KOPT-K1 (cell line): ENCODE data around the gene HOXA1.

Source experiments
- H3K27ac ChIP-seq: fragments of 200-600 bp; sonication (generic); 2 replicates; pipeline ENCODE4 v1.5.1; 2016; ENCODE audit warnings: antibody characterized with exemption, mild to moderate bottlenecking, low read depth, low read length; ENCODE audit not compliant: poor library complexity, severe bottlenecking
- H3K36me3 ChIP-seq: fragments of 200-600 bp; sonication (generic); 2 replicates; pipeline ENCODE4 v1.5.1; 2017; ENCODE audit warnings: antibody characterized with exemption, mild to moderate bottlenecking, low read length, moderate library complexity; ENCODE audit not compliant: insufficient read depth
- H3K9me3 ChIP-seq: fragments of 200-600 bp; sonication (generic); 2 replicates; pipeline ENCODE4 v1.5.1; 2017; ENCODE audit warnings: antibody characterized with exemption, low read length, mild to moderate bottlenecking; ENCODE audit not compliant: insufficient read depth, poor library complexity, severe bottlenecking

The HOXA1 gene

DNA sequence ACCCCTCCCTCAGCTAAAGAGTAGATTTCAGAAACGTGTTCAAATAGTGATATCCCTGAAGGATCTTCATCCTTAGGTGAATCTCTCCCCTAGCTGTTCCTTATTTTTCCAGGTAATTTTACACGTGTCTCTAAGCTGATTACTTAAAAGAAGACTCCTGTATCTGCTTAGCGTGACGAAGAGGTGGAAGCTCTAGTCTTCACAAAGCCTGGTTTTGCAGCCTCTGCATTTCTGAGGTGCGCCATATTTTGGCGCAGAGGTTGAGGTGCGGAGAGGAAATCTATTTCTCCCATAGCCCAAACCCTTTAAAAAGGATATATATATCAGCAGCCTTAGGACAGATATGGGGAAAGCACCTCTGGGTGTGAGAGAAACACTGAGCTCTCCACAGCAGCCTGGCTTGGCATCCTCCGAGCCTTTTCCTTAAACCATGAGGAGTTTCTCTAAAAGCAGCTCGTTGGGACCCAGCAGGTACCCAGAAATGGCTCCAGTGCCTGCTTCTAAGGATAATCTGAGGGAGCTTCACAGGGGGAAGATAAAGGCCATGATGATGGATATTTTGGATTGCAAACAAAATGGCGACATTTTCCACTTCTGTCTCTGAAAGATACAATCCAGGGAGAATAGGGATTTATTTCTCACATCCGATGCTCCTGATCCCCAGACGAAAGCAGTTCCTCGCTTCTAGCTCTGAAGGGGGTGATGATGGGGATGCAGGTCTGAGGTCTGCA lies 9.7 kb upstream of the HOXA1 start:
- Histone ChIP-seq H3K27ac (no peak overlapping the region), H3K36me3 (no peaks in the 10 kb centered on the region)

DNA sequence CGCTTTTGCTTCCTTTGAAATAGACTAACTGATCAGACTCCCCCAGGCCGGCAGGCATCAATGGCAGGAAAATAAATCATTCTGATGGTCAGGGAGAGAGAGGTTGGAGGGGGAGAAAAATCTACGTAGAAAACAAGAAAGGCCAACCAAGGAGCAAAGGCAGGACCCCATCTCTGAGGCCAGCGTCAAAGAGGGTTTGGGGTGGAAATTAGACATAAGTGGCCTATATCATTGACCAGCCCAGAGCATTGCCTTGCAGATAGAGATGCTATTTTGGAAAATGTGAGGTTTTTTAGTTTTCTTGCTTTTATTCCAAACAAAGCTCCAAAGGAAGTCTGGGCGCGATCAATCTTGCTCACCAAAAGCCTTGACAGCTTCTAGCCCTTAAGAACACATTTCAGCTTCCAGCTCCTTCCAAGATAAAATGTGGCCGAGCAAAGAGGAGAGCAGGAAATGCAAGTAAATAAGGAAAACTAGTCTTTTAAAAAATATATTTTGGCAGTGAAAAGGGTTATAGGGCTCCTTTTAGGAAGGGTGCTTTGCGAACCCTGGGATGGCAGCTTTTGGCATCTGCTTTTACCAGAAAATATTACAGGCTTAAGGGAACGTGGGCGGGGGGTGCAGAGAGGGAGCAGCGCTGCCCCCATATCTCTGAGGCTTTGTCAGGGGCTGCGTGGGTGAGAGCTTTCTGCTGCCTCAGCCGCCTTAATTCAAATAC lies 8.7 kb upstream of the HOXA1 start:
- H3K9me3 ChIP-seq: peaks cover 4% of the 10 kb centered on the region
- no peak overlapping the region for H3K27ac ChIP-seq
- H3K36me3 ChIP-seq: no peaks in the 10 kb centered on the region

More for the DNA sequence above, 9.7 kb upstream of the HOXA1 start:
- peaks cover 4% of the 10 kb centered on the region for H3K9me3 ChIP-seq

DNA sequence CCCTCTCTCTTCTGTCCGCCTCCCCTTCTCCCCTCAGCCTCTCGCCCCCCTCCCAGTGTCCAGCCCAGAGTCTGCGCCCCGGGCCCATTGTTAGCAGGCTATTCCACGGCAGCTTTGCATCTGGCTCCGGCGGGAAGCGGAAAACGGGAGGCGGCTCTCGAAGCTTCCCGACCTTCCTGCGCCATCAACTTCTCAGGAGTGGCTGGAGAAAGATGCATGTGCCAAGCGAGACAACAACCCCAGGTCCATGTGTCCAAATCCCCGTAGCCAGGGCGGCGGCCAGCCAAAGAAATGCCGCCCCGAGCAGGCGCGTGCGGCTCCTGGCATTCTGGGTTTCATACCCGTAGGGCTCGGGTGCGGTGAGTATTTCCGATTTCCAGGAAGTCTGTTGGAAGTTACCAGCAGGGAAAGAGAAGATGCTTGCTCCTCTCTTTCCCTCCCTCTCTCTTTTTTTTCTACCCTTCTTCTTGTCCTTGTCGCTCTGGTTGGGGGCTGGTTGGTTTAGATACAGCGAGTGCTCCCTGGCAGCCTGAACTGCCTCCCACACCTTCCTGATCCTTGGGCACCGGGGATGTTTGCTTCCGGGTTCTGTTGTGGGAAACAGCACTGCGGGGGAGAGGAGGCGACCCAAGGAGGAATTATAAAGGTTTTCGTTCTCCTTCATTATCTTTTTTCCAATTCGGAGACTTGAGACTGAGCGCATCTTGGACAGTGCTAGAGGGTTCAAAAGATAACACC lies 7.9 kb upstream of the HOXA1 start:
- peaks cover 4% of the 10 kb centered on the region for H3K9me3 ChIP-seq
- no peak overlapping the region for H3K27ac ChIP-seq
- H3K36me3 ChIP-seq: no peaks in the 10 kb centered on the region

DNA sequence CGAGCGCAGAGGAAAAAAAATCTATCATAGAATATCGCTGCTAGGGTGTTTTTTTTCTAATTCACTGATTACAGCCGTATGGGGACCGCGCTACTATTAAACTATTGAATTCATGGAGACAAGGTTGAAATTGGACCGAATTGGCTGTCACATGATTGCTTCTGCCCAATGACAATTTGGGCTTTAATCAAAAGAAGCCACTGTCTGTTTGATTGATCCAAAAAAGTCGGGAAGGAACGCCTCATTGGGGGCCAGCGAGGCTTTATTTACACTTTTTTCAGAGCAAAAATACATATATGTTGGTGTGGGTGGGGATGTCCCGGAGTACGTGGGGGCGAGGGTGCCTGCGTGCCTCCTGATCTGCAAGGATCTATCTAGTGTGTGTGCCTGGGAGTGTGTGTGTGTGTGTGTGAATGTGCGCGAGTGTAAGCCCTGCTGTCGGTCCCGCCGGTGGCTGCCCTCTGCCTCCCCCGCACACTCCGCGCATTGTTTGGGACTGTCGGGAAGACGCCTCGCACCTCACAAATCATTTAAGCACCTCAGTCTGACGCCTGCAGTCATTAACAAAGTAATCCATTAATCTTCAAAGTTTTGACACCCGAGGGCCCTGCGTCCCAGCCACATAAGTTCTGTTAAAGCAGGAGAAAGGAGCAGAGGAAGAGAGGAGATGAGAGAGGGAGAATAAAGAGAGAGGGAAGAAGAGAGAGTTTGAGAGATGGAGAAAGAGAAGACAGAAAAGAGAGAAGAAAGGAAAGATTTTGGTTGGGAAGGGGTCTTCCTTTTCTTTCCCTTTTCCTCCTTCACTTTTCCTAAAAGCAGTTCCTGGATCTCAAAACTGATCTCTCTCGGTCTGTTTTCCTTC lies 7.0 kb upstream of the HOXA1 start, which contains the start of gene HOXA2:
HOXA2 (minus strand) TSS at position 103 of the 862 bp plus-strand sequence. CDS start 183 bp downstream, outside the sequence.
- peaks cover 4% of the 10 kb centered on the region for H3K9me3 ChIP-seq
- H3K36me3 ChIP-seq: no peaks in the 10 kb centered on the region
- H3K27ac ChIP-seq: no peak within 1 kb of the TSS

DNA sequence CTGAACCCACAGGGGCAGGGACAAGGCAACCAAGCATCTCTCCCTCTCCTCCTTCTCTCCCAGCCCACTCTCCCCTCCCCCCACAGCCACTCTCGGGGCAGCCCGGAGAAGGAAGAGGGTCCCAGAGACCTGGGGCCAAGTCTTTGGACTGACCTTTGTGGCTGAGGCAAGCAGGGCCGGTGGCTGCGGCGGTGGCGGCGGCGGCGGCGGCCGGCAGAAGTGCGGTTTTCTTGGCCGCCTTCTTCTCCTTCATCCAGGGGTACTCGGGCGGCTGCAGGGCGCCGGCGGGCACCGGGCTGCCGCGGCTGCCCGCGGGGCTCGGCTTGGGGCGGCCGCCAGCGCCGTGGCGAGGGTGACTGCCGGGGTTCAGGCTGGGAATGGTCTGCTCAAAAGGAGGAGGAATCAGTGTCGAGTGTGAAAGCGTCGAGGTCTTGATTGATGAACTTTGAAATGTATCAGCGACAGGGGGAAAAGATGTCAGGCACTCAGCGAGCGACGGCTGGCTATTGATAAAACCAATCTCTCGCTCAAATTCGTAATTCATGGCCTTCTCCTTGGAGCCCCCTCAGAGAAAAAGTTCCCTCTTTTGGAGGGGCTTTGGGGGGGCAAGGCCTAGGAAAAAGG lies 6.3 kb upstream of the HOXA1 start:
- H3K27ac ChIP-seq: no peak overlapping the region
- no peaks in the 10 kb centered on the region for H3K36me3 ChIP-seq
- H3K9me3 ChIP-seq: peaks cover 8% of the 10 kb centered on the region

DNA sequence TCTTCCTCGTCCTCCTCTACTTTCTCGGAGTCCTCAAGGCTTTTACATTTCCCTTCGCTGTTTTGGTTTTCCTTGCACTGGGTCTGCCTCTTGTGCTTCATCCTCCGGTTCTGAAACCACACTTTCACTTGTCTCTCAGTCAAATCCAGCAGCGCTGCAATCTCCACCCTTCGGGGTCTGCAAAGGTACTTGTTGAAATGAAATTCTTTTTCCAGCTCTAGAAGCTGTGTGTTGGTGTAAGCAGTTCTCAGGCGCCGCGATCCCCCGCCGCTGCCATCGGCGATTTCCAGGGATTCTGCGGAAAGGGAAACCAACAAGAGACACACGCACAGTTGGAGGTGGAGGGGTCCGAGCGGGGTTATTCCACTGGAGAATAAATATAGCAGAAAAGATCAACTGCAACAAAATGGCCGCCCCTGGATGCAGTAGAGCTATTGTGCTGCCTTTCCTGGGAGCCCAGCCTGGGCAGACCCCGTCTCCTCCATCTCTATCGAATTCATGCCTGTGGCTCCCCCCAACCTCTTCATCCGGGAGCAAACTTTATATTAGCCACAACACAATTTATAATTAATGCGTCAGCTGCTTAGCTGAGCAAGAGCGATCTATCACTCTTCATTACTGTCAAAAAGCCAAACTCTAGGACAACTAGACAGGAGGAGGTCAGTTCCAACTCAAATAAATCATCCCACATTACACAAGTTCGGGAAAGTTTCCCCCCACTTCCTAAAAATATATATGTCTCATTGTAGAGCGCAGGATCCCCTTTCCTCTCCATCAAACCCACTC lies 5.6 kb upstream of the HOXA1 start:
- H3K27ac ChIP-seq: no peak overlapping the region
- H3K9me3 ChIP-seq: peaks cover 10% of the 10 kb centered on the region
- H3K36me3 ChIP-seq: no peaks in the 10 kb centered on the region

DNA sequence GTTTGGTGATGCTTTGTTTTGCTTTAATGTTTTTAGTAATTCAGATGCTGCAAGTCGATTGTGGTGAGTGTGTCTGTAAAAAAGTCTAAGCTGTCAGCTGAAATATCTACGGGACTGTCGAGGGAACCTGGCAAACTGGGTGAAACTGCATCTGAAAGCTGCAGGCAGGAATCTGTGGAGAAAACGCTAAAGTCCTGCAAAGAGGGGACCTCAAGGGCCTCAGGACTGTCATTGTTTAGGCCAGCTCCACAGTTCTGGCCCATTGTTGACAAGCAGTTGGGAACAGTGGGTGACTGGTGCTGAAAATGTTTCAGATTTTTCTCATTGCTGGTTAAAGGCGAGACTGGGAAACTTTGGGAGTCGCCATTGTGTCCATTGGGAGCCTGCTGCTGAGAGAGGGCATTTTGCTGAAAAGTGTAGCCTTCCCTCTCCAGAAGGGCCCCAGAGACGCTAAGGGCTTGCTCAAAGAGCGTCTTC lies 4.9 kb upstream of the HOXA1 start:
- H3K9me3 ChIP-seq: peaks cover 13% of the 10 kb centered on the region
- no peak overlapping the region for H3K27ac ChIP-seq
- H3K36me3 ChIP-seq: no peaks in the 10 kb centered on the region

DNA sequence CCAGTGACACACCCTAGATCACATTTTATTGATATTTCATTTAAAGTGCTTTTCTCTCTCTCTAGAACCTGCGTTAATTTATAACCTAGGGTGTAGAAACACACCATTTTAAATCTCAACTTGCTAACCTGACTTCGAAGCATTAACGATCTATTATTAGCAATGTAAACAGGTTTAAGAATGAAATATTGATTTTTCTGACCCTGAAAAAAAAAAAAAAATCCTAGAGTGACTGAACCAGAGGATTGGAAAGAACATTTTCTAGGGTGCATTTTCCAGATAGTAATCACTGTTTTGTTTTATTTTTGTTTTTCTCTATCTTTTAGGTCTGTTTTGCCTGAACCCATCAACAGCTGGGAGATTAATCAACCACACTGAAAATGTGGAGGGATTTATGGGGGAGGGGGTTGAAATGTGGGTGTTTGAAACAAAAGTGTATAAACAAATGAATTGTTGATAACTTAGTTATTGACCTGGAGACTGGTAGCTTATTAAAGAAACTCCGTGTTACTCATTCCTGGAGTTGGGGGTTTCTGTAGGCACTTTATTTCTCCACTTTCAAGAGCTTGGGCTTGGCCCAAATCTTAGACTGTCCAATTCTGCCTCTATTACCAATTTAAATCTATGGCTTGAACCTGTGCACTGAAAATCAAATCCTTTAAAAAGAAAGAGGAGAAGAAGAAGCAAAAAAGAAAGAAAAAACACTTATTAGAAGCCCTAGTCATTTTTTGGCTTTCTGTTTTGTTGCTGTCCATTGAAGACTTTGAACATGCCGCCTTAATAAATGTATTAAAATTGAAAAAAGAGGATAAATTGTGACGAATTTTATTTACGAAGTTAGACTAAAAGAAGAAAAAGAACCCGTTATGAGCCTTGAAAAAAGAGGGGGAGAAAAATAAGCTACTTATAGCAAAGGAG lies 3.9 kb upstream of the HOXA1 start:
- Histone ChIP-seq H3K36me3 (no peaks in the 10 kb centered on the region), H3K9me3 (peaks cover 18% of the 10 kb centered on the region), H3K27ac (no peak overlapping the region)

DNA sequence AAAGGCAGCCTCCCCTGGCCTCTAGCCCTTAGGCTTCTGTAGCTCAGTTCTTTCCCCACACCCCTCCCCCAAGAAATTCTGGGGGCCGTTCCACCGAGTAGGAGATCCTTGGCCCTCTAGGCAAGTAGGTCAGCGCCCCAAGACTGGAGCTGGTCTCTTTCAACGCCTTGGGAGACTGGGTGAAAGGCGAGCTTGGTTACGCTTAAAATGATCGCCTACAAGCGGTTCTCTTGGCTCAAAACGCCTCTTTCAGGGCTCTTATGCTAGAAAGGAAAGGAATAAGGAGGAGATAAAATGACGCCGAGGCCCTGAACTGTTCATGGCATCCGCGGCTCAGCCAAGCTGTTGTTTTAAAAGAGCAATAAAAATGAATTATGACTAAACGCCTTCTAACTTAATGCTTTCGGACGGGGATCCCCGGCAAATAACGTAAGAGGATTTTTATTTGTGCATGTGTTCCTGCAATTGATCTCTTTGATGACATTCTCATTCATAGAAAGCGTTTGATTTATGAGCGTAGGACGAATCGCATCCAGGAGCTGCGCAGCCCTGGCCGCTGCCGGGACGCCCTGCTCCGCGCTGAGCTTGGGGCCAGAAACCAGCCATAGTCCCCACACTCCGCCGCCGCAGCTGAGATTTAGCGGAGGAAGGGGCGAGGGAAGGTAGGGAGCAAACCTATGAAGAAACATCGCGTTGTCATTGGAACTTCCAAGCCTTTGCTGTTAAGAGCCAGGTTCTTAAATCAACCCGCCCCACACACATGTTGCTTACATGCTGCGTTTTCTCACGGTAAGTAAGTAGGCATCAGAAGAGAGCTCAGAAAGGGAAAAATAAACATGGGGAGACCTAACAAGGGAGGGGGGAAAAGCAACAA lies 3.0 kb upstream of the HOXA1 start:
- Histone ChIP-seq H3K9me3 (peaks cover 21% of the 10 kb centered on the region), H3K27ac (no peak overlapping the region), H3K36me3 (no peaks in the 10 kb centered on the region)

DNA sequence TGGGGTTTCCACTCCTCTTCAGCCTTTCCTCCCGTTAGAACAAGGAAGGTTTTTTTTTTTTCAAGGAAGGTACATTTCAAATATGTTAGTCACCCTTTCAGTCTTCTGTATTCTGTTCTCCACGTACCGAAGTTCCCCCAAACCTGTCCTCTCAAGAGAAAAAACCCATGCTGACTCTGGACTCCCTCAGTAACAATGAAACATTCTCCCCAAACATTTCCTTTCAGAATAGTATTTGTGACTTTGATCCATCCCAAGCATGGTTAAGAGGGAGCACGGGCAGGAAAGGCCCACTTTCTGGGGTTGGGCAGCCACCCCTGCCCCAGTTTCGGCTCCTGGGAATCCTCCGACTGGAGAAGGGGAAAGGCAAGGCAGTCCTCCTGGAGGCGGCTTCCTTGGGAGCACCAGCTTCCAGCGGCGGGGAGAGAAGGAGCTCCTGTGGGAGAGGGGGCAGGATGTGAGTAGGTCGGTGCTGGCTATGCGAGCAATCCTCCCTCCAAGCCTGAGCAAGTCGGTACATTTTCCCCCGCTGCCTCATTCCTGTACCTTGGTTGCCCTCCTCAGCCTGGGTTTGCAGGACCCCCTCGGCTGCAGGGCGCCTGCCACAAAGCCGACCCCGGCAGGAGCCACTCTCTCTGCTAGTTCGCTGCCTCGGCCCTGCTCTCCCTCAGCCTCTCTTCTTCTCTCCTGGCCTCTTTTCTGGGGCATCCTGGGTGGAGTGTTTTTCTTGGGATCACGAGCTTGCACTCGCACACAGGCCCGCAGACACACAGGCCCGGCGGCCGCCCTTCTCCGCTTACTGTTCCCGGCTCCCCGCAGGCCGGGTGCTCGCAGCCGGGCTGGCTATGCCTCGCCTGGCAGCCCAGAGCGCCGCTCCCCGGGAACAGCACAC lies 2.1 kb upstream of the HOXA1 start:
- Histone ChIP-seq H3K36me3 (no peaks in the 10 kb centered on the region), H3K27ac (no peak overlapping the region), H3K9me3 (peaks cover 19% of the 10 kb centered on the region)

DNA sequence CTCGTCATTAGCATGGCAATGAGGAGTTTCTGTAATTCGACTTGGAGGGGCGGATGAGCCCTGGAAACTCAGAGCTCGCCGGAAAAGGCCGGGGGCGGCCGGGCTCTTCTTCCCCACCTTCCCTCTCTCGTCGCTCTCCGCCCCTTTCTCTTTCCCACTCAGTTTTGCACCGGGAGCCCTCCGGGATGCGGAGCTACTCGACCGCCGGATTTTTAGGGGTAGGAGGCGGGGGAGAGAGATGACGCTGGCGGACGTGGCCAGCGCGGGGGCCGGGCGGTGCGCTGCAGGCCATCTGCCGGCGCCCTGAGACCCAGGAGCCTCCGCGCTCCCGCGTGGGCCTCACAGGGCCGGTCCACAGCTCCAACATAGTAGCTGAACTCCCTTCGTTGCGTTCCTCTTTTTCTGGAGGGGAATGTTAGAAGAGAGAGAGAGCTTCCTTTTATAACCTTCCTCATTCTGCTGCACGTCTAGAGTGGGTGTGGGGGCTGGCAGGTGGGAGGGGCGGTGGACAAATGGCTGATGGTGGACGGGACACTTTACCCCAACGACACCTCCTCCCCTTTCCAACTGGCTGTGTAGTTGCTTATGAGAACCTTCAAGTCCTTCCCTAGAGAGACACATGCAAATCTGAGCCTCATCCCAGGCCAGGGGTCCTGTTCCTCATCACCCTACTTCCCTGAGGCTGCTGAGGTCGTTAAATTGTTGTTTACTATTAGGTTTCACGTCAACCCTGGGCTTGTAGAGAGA lies 1.1 kb upstream of the HOXA1 start:
- no peak overlapping the region for H3K27ac ChIP-seq
- no peaks in the 10 kb centered on the region for H3K36me3 ChIP-seq
- peaks cover 21% of the 10 kb centered on the region for H3K9me3 ChIP-seq
